Activated naive CD4-positive, alpha-beta T cell treated with anti-CD3 and anti-CD28 coated beads, Interleukin-2, amount 10 ng/mL, durations not matched to agents 7 days and 5 days (primary cell): ENCODE results near the gene CHST6.
"Not testable (repeated sequence)": the region's sequence is repeated elsewhere in the genome, so short reads cannot be mapped to it uniquely, and the experiment has no call there.

ENCODE experiments used
- CTCF ChIA-PET: fragments of 350-600 bp; sonication (Branson Sonifier 250); formaldehyde crosslinking; loops from one replicate; lab custom pipeline; 2021; ENCODE audit warnings: antibody characterized with exemption; lab: Charles Lee
- DNase-seq: peaks from one replicate; pipeline ENCODE4 v3.0.0-alpha.2; 2020
- H3K27ac Mint-ChIP-seq: one replicate; pipeline ENCODE4 v1.8.0; 2021; ENCODE audit warnings: mild to moderate bottlenecking, moderate library complexity, mixed read lengths
- H3K27me3 Mint-ChIP-seq: one replicate; pipeline ENCODE4 v1.8.0; 2021; ENCODE audit warnings: mild to moderate bottlenecking, mixed read lengths
- H3K36me3 Mint-ChIP-seq: one replicate; pipeline ENCODE4 v1.8.0; 2021; ENCODE audit warnings: mixed read lengths
- H3K4me1 Mint-ChIP-seq: one replicate; pipeline ENCODE4 v1.8.0; 2021; ENCODE audit warnings: mixed read lengths
- H3K4me3 Mint-ChIP-seq: one replicate; pipeline ENCODE4 v1.8.0; 2021; ENCODE audit warnings: mild to moderate bottlenecking, moderate library complexity, mixed read lengths
- H3K9me3 Mint-ChIP-seq: one replicate; pipeline ENCODE4 v1.8.0; 2021; ENCODE audit warnings: mixed read lengths

CHST6 gene

GRCh38 chr16:75458029-75458428 lies 37.2 kb downstream of the CHST6 start:
- Mint-ChIP-seq H3K27me3 (no peaks in the 10 kb centered on the region), H3K27ac (no peak overlapping the region), H3K4me3 (no peak overlapping the region), H3K36me3 (peaks cover 13% of the 10 kb centered on the region), H3K9me3 (no peaks in the 10 kb centered on the region), H3K4me1 (peaks cover 33% of the 10 kb centered on the region)
- CTCF ChIA-PET, result interaction anchor here (0.6 to 1.5 kb wide), 2 partner anchors 14 to 60 kb away, joined by 3 read pairs; no protein-coding TSS in a partner anchor
- DNase-seq, result no peak

- H3K4me1 Mint-ChIP-seq, result peaks cover 28% of the 10 kb centered on the region
- H3K36me3 Mint-ChIP-seq, result peaks cover 17% of the 10 kb centered on the region
- no peak overlapping the region for H3K4me3 Mint-ChIP-seq
- no peak overlapping the region for H3K27ac Mint-ChIP-seq
- DNase-seq, result no peak
- CTCF ChIA-PET, result interaction anchor here (0.6 kb wide), 1 partner anchor 60 kb away, joined by 3 read pairs; no protein-coding TSS in a partner anchor
- H3K9me3 Mint-ChIP-seq, result no peaks in the 10 kb centered on the region
- H3K27me3 Mint-ChIP-seq, result no peaks in the 10 kb centered on the region
These were observed 37.7 kb downstream of the CHST6 start for GRCh38 chr16:75457485-75458021.

DNA sequence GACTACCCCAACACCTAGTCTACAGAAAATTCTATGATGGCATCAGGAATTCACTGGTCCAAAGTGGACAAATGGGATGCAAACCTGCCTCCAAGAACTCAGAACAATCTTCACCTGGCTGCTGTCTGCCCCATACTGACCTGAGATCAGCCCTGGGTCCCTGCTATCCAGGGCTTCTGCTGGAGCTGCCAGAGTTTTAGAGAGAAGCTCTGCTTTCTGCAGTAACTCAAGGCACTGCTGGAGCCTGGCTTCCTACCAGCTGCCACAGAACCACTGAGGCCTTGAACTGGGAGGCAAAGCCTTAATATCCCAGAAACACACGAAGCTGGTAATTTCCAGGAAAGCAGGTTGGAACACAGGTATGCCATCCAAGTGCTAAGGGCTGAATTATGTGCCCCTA lies 38.3 kb downstream of the CHST6 start:
- no peak overlapping the region for H3K4me3 Mint-ChIP-seq
- CTCF ChIA-PET, result interaction anchor here (1.7 kb wide), 1 partner anchor 8 kb away, joined by 4 read pairs; no protein-coding TSS in a partner anchor
- no peak for DNase-seq
- H3K27ac Mint-ChIP-seq, result no peak overlapping the region
- H3K36me3 Mint-ChIP-seq, result peaks cover 17% of the 10 kb centered on the region
- H3K9me3 Mint-ChIP-seq, result no peaks in the 10 kb centered on the region
- no peaks in the 10 kb centered on the region for H3K27me3 Mint-ChIP-seq
- peaks cover 22% of the 10 kb centered on the region for H3K4me1 Mint-ChIP-seq

DNA sequence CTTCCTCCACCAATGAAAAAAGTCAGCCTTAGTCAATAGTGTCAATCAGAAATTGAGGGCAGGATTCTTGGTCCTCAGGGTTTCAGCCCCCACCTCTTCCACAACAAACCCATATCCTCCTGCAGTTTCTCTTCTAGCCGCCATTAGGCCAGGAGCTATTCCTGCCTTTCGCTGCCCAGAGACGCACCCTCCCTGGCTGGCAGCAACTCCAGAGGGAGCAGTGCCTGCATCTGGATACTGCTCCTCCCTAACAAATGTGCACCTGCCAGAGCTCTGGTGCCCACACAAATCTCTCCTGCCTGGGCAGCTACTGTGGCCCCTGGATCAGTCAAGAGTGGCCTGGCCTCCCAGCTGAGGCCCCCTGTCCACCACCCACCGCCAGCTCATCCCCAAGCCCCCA lies 38.8 kb downstream of the CHST6 start:
- not testable (repeated sequence) for H3K9me3 Mint-ChIP-seq, H3K4me3 Mint-ChIP-seq, H3K27me3 Mint-ChIP-seq, DNase-seq, H3K27ac Mint-ChIP-seq
- Mint-ChIP-seq H3K36me3 (peaks cover 18% of the 10 kb centered on the region), H3K4me1 (peaks cover 18% of the 10 kb centered on the region)
- CTCF ChIA-PET, result interaction anchor here (1.7 kb wide), 1 partner anchor 9 kb away, joined by 4 read pairs; no protein-coding TSS in a partner anchor

GRCh38 chr16:75455677-75456076 lies 39.6 kb downstream of the CHST6 start:
- Mint-ChIP-seq H3K4me1 (peaks cover 10% of the 10 kb centered on the region), H3K9me3 (no peaks in the 10 kb centered on the region), H3K27me3 (no peaks in the 10 kb centered on the region), H3K4me3 (no peak overlapping the region), H3K27ac (no peak overlapping the region), H3K36me3 (peaks cover 21% of the 10 kb centered on the region)
- no peak for DNase-seq
- CTCF ChIA-PET, result interaction anchor here (1.7 kb wide), 1 partner anchor 10 kb away, joined by 4 read pairs; no protein-coding TSS in a partner anchor

DNA sequence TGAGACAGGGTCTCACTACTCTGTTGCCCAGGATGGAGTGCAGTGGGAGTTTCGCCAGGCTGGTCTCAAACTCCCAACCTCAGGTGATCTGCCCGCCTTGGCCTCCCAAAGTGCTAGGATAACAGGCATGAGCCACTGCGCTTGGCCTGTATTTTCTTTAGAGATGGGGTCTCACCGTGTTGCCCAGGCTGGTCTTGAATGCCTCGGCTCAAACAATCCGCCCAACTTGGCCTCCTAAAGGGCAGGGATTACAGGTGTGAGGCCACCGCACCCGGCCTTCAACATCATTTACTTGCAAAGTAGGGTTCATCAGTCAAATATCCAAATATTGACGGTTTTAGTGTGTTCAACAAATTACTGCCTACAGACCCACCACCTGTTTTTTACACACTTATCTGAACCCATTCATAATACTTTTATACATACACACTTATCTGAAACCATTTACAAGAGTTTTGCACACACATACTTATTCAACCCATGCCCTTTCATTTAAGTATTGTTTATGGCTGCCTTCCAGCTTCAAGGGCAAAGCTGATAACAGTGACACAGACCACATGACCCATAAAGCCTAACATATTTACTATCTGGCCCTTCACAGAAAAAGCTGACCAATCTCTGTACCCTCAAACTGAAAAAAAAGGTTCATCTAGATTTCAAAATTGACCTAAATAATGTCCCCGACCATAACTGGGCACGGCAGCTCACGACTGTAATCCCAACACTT lies 42.6 kb downstream of the CHST6 start:
- Mint-ChIP-seq H3K36me3 (peaks cover 21% of the 10 kb centered on the region), H3K4me3 (no peak overlapping the region), H3K9me3 (no peaks in the 10 kb centered on the region), H3K27ac (no peak overlapping the region), H3K4me1 (no peaks in the 10 kb centered on the region), H3K27me3 (no peaks in the 10 kb centered on the region)
- CTCF ChIA-PET, result interaction anchor here (1.2 kb wide), 1 partner anchor 13 kb away, joined by 3 read pairs; no protein-coding TSS in a partner anchor
- DNase-seq, result no peak

DNA sequence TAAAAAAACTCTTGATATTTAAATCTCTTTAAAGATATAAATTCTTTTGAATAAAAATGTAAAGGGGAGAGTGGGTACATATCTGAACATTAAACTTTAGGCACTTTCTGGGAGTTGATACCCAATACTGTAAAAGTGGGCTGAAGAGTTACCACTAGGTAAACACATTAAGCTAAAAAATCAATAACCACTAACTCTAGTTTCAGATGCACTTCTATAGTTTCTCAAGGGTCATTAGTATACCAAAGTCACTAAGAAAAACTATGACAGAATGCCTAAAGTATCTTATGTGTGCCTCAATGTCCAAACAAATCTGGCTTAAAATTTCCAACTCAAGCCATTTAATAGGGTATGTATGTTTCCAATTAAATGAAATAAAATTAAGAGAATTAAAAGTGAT lies 48.8 kb downstream of the CHST6 start:
- Mint-ChIP-seq H3K27me3 (no peaks in the 10 kb centered on the region), H3K4me3 (no peak overlapping the region), H3K9me3 (no peaks in the 10 kb centered on the region), H3K27ac (no peak overlapping the region), H3K4me1 (no peaks in the 10 kb centered on the region), H3K36me3 (peaks cover 18% of the 10 kb centered on the region)
- DNase-seq, result no peak
- CTCF ChIA-PET, result interaction anchor here (0.7 to 1.8 kb wide), 2 partner anchors 17 to 19 kb away, joined by 3 to 7 read pairs; partner anchors contain the start of gene TMEM170A

- no peaks in the 10 kb centered on the region for H3K9me3 Mint-ChIP-seq
- H3K27ac Mint-ChIP-seq, result no peak overlapping the region
- H3K27me3 Mint-ChIP-seq, result no peaks in the 10 kb centered on the region
- DNase-seq, result no peak
- CTCF ChIA-PET, result interaction anchor here (1.1 to 1.9 kb wide), 2 partner anchors 11 to 20 kb away, joined by 4 to 5 read pairs; no protein-coding TSS in a partner anchor
- H3K4me1 Mint-ChIP-seq, result no peaks in the 10 kb centered on the region
- peaks cover 11% of the 10 kb centered on the region for H3K36me3 Mint-ChIP-seq
- H3K4me3 Mint-ChIP-seq, result no peak overlapping the region
These were observed 49.9 kb downstream of the CHST6 start for GRCh38 chr16:75445298-75445697.

GRCh38 chr16:75443298-75443697 lies 51.9 kb downstream of the CHST6 start:
- Mint-ChIP-seq H3K36me3 (peaks cover 7% of the 10 kb centered on the region), H3K27ac (no peak overlapping the region), H3K27me3 (no peaks in the 10 kb centered on the region), H3K9me3 (no peaks in the 10 kb centered on the region), H3K4me3 (no peak overlapping the region), H3K4me1 (no peaks in the 10 kb centered on the region)
- CTCF ChIA-PET, result no interaction called here
- DNase-seq, result no peak

- CTCF ChIA-PET, result interaction anchor here (0.7 to 1.5 kb wide), 8 partner anchors 11 to 210 kb away, joined by 3 to 6 read pairs (median 4); no protein-coding TSS in a partner anchor
- peaks cover 36% of the 10 kb centered on the region for H3K4me1 Mint-ChIP-seq
- peak; percentile 80 for DNase-seq
- peak overlapping the region; percentile 98 for H3K27ac Mint-ChIP-seq
- no peaks in the 10 kb centered on the region for H3K27me3 Mint-ChIP-seq
- peaks cover 7% of the 10 kb centered on the region for H3K36me3 Mint-ChIP-seq
- H3K9me3 Mint-ChIP-seq, result peaks cover 2% of the 10 kb centered on the region
- H3K4me3 Mint-ChIP-seq, result peak overlapping the region; percentile 75
These were observed 61.4 kb downstream of the CHST6 start for GRCh38 chr16:75433732-75434413.

- Mint-ChIP-seq H3K4me1 (peaks cover 36% of the 10 kb centered on the region), H3K4me3 (peak within 1 kb of the TSS; percentile 75), H3K9me3 (peaks cover 2% of the 10 kb centered on the region), H3K36me3 (peaks cover 7% of the 10 kb centered on the region), H3K27me3 (no peaks in the 10 kb centered on the region), H3K27ac (peak within 1 kb of the TSS; percentile 98)
- CTCF ChIA-PET, result interaction anchor here (0.7 to 1.5 kb wide), 7 partner anchors 12 to 211 kb away, joined by 3 to 6 read pairs (median 4); no protein-coding TSS in a partner anchor
- peak; percentile 97 for DNase-seq
These were observed 62.2 kb downstream of the CHST6 start, which contains the start of gene CFDP1 for GRCh38 chr16:75432828-75433731. CFDP1 (minus strand) TSS chr16:75433503; CDS start chr16:75433352, 151 bp downstream.

- H3K4me3 Mint-ChIP-seq, result no peak overlapping the region
- H3K9me3 Mint-ChIP-seq, result no peaks in the 10 kb centered on the region
- peak overlapping the region; percentile 19 for H3K27ac Mint-ChIP-seq
- no peak for DNase-seq
- H3K36me3 Mint-ChIP-seq, result peaks cover 7% of the 10 kb centered on the region
- CTCF ChIA-PET, result no interaction called here
- H3K4me1 Mint-ChIP-seq, result peaks cover 32% of the 10 kb centered on the region
- H3K27me3 Mint-ChIP-seq, result no peaks in the 10 kb centered on the region
These were observed 65.4 kb downstream of the CHST6 start for GRCh38 chr16:75429621-75430403.

DNA sequence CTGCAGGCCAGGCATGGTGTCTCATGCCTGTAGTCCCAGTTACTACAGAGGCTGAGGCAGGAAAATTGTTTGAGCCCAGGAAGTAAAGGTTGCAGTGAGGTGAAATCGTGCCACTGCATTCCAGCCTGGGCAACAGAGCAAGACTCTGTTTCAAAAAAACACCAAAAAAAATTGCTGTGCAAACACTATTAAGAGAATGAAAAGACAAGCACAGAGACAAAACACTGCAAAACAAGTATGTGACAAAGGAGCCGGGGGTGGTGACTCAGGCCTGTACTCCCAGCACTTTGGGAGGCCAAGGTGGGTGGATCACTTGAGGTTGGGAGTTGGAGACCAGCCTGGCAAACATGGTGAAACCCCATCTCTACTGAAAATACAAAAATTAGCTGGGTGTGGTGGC lies 68.7 kb downstream of the CHST6 start:
- H3K9me3 Mint-ChIP-seq, H3K27ac Mint-ChIP-seq, H3K36me3 Mint-ChIP-seq, H3K4me3 Mint-ChIP-seq, CTCF ChIA-PET, DNase-seq, H3K27me3 Mint-ChIP-seq: not testable (repeated sequence)
- peaks cover 20% of the 10 kb centered on the region for H3K4me1 Mint-ChIP-seq
